BLaER1 (cell line): ENCODE results near the gene ASAP2.
"Not testable (repeated sequence)": the region's sequence is repeated elsewhere in the genome, so short reads cannot be mapped to it uniquely, and the experiment has no call there.

Experiments used
- H3K27ac ChIP-seq: shearing (Covaris generic); formaldehyde crosslinking; 2 replicates; pipeline ENCODE4 v1.8.1; 2022
- H3K27me3 ChIP-seq: shearing (Covaris generic); formaldehyde crosslinking; 2 replicates; pipeline ENCODE4 v1.8.1; 2022
- H3K36me3 ChIP-seq: shearing (Covaris generic); formaldehyde crosslinking; 2 replicates; pipeline ENCODE4 v1.8.1; 2022
- H3K4me1 ChIP-seq: shearing (Covaris generic); formaldehyde crosslinking; 2 replicates; pipeline ENCODE4 v1.8.1; 2022
- H3K4me2 ChIP-seq: shearing (Covaris generic); formaldehyde crosslinking; 2 replicates; pipeline ENCODE4 v1.8.1; 2022
- H3K4me3 ChIP-seq: shearing (Covaris generic); formaldehyde crosslinking; 2 replicates; pipeline ENCODE4 v1.8.1; 2022
- H3K9ac ChIP-seq: shearing (Covaris generic); formaldehyde crosslinking; 2 replicates; pipeline ENCODE4 v1.8.1; 2022
- H3K9me3 ChIP-seq: shearing (Covaris generic); formaldehyde crosslinking; 2 replicates; pipeline ENCODE4 v1.8.1; 2022
- H4K20me1 ChIP-seq: shearing (Covaris generic); formaldehyde crosslinking; 2 replicates; pipeline ENCODE4 v1.8.1; 2022
- Cebpa-rat ChIP-seq: shearing (Covaris generic); IDR thresholded peaks from 2 replicates; pipeline ENCODE4 v1.8.1; 2022

Gene ASAP2

GRCh38 chr2:9258953-9259399 is 52.4 kb downstream of the ASAP2 start:
- H3K4me3 ChIP-seq = peak overlapping the region; percentile 11; the same call in 1 of the 2 replicates

DNA sequence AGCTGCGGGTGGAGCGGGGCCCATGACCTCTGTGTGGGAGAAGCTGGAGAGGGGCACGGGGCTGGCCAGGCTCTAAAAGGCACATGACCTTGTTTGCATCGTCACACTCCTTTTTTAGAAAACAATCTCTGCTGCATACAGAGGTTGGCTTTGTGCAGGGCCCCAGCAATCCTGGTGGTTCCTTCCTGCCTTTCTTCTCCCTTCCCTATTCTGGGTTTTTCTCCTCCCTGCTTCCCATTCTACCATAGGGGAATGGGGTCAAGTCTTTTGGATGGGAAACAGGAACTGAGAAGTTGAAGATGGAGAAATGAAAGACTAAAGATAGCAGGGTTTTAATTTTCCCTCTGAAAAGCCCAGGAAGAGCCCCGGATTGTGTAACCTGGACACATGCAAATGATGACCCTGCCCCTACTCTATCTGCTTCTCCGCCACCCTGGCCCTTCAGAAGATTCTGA is 53.9 kb downstream of the ASAP2 start:
- Histone ChIP-seq H3K4me1 (peaks cover 88% of the 10 kb centered on the region), H3K9ac (0 out of 2 replicates have a peak overlapping the region, but pooled peaks have one; percentile 7), H3K4me3 (no peak overlapping the region), H3K27ac (peak overlapping the region; percentile 57), H3K27me3 (no peaks in the 10 kb centered on the region), H3K36me3 (no peaks in the 10 kb centered on the region; the same call in 1 of the 2 replicates), H3K9me3 (no peaks in the 10 kb centered on the region), H3K4me2 (peak overlapping the region; percentile 79), H4K20me1 (peaks cover 99% of the 10 kb centered on the region)
- no peak for TF ChIP-seq Cebpa-rat

More at GRCh38 chr2:9258953-9259399, 52.4 kb downstream of the ASAP2 start:
- H3K27ac ChIP-seq = peak overlapping the region; percentile 57
- H3K9ac ChIP-seq = peak overlapping the region; percentile 51; the same call in 1 of the 2 replicates
- no peaks in the 10 kb centered on the region for H3K27me3 ChIP-seq
- peak overlapping the region; percentile 79 for H3K4me2 ChIP-seq
- no peaks in the 10 kb centered on the region for H3K9me3 ChIP-seq
- H3K36me3 ChIP-seq = no peaks in the 10 kb centered on the region; the same call in 1 of the 2 replicates
- H3K4me1 ChIP-seq = peaks cover 78% of the 10 kb centered on the region
- no peak for TF ChIP-seq Cebpa-rat
- peaks cover 100% of the 10 kb centered on the region for H4K20me1 ChIP-seq

DNA sequence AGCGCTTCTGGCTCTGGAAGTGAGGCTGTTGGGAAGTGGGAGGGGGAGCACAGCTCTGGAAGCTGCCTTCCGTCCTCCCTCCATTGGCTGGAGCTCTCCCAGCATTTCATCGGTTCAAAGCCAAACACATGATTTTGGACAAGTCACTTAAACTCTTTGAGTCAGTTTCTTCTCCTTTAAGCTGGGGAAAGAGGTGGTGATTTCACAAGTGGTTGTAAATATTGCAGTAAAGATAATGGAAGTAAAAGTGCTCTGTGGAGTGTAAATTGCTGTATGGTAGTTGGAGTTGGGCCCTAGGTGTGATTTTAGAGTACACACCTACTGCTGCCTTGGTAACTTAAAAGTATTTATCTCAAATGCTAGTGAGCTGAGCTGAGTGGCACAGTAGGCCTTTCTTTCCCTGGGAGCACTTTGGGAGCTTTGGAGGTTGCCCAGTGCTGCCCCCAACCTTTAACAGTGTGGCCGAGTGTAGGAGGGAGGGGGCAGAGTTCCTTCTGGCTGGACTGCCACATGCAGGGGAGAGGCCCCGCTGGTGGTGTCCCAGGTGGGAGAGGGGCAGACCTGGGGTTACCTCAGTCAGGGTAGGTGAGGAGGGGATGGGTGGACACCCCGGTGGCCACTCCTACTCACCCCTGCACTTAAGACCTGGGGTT is 54.7 kb downstream of the ASAP2 start:
- Histone ChIP-seq H3K27me3 (no peaks in the 10 kb centered on the region), H3K9me3 (no peaks in the 10 kb centered on the region), H3K4me3 (no peak overlapping the region), H3K4me2 (peak overlapping the region; percentile 79), H3K4me1 (peaks cover 85% of the 10 kb centered on the region), H4K20me1 (peaks cover 99% of the 10 kb centered on the region), H3K9ac (0 out of 2 replicates have a peak overlapping the region, but pooled peaks have one; percentile 7), H3K36me3 (peaks cover 3% of the 10 kb centered on the region; the same call in 1 of the 2 replicates), H3K27ac (peak overlapping the region; percentile 57)
- TF ChIP-seq Cebpa-rat = no peak

- H4K20me1 ChIP-seq = peaks cover 99% of the 10 kb centered on the region
- H3K4me1 ChIP-seq = peaks cover 76% of the 10 kb centered on the region
- peak overlapping the region; percentile 67 for H3K9ac ChIP-seq
- H3K9me3 ChIP-seq = no peaks in the 10 kb centered on the region
- H3K4me3 ChIP-seq = no peak overlapping the region
- H3K27ac ChIP-seq = peak overlapping the region; percentile 84
- H3K4me2 ChIP-seq = peak overlapping the region; percentile 84
- H3K27me3 ChIP-seq = no peaks in the 10 kb centered on the region
- H3K36me3 ChIP-seq = peaks cover 14% of the 10 kb centered on the region; the same call in 1 of the 2 replicates
- TF ChIP-seq Cebpa-rat = no peak
These were observed 56.1 kb downstream of the ASAP2 start for GRCh38 chr2:9262671-9263171.

DNA sequence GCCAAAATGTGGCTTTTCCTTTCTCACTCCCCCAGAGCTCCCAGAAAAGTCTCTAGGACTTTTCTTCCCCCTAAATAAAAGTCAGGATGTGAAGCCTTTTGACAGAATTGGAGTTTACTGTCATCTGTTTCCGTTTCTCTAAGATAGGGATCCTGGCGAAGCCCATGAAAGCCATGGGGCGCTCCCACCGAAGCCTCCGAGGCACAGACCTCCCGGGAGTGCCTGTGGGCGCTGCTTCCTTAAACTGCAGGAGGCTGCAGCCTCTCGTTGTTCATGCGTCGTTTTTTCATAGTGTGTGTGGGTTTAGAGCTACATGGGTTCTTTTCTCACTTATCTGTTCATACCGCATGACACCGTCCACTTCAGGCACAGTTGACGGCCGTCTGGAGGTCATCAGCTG is 56.8 kb downstream of the ASAP2 start:
- H3K27me3 ChIP-seq = no peaks in the 10 kb centered on the region
- peak overlapping the region; percentile 22 for H3K4me3 ChIP-seq
- peaks cover 69% of the 10 kb centered on the region for H3K4me1 ChIP-seq
- peaks cover 99% of the 10 kb centered on the region for H4K20me1 ChIP-seq
- peak overlapping the region; percentile 67 for H3K9ac ChIP-seq
- H3K36me3 ChIP-seq = peaks cover 17% of the 10 kb centered on the region; the same call in 1 of the 2 replicates
- H3K27ac ChIP-seq = peak overlapping the region; percentile 84
- peak overlapping the region; percentile 84 for H3K4me2 ChIP-seq
- H3K9me3 ChIP-seq = no peaks in the 10 kb centered on the region
- no peak for TF ChIP-seq Cebpa-rat

GRCh38 chr2:9264301-9264700 is 57.7 kb downstream of the ASAP2 start:
- Histone ChIP-seq H4K20me1 (peaks cover 99% of the 10 kb centered on the region), H3K9me3 (no peaks in the 10 kb centered on the region), H3K36me3 (peaks cover 25% of the 10 kb centered on the region), H3K9ac (no peak overlapping the region), H3K27ac (no peak overlapping the region), H3K4me2 (peak overlapping the region; percentile 84), H3K4me1 (peaks cover 60% of the 10 kb centered on the region), H3K27me3 (no peaks in the 10 kb centered on the region), H3K4me3 (no peak overlapping the region)
- TF ChIP-seq Cebpa-rat = no peak

DNA sequence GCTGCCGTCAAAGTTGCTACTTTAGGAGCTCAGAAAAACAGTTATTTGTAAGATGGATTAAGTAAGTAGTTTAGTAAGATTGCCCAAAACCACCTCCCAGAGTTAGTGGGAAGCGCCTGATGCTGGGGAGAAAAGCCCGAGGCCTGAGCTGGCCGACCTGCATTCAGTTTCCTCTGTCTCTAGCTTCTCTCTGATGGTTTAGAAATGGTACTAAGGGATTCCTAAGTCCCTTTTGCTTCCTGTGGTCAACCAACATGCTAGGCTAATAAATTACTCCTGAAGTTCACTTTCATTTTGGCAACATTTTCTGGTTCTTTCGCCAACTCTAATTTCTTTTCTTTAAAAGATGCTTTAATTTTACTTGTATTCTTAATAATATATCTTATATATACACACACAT is 60.1 kb downstream of the ASAP2 start:
- Histone ChIP-seq H4K20me1 (peaks cover 85% of the 10 kb centered on the region), H3K4me2 (peak overlapping the region; percentile 11; the same call in 1 of the 2 replicates), H3K9ac (no peak overlapping the region), H3K4me1 (peaks cover 36% of the 10 kb centered on the region), H3K27ac (peak overlapping the region; percentile 30; the same call in 1 of the 2 replicates), H3K9me3 (peaks cover 8% of the 10 kb centered on the region), H3K36me3 (peaks cover 40% of the 10 kb centered on the region), H3K4me3 (no peak overlapping the region), H3K27me3 (no peaks in the 10 kb centered on the region)
- no peak for TF ChIP-seq Cebpa-rat

GRCh38 chr2:9267286-9267685 is 60.7 kb downstream of the ASAP2 start:
- H4K20me1 ChIP-seq = peaks cover 80% of the 10 kb centered on the region
- peaks cover 14% of the 10 kb centered on the region for H3K9me3 ChIP-seq
- not testable (repeated sequence) for H3K4me3 ChIP-seq, H3K9ac ChIP-seq, H3K27ac ChIP-seq, H3K27me3 ChIP-seq, H3K4me2 ChIP-seq
- H3K4me1 ChIP-seq = peaks cover 34% of the 10 kb centered on the region
- peaks cover 44% of the 10 kb centered on the region for H3K36me3 ChIP-seq

GRCh38 chr2:9268301-9269080 is 61.9 kb downstream of the ASAP2 start:
- peaks cover 76% of the 10 kb centered on the region for H4K20me1 ChIP-seq
- H3K4me3 ChIP-seq = no peak overlapping the region
- H3K36me3 ChIP-seq = peaks cover 44% of the 10 kb centered on the region
- peaks cover 20% of the 10 kb centered on the region for H3K9me3 ChIP-seq
- H3K9ac ChIP-seq = no peak overlapping the region
- peaks cover 29% of the 10 kb centered on the region for H3K4me1 ChIP-seq
- no peaks in the 10 kb centered on the region for H3K27me3 ChIP-seq
- no peak overlapping the region for H3K4me2 ChIP-seq
- no peak overlapping the region for H3K27ac ChIP-seq
- no peak for TF ChIP-seq Cebpa-rat

GRCh38 chr2:9269295-9269694 is 62.7 kb downstream of the ASAP2 start:
- no peak for TF ChIP-seq Cebpa-rat
- Histone ChIP-seq H3K9ac (no peak overlapping the region), H3K4me2 (no peak overlapping the region), H3K4me1 (peaks cover 29% of the 10 kb centered on the region), H3K4me3 (no peak overlapping the region), H3K27me3 (no peaks in the 10 kb centered on the region), H3K9me3 (peaks cover 20% of the 10 kb centered on the region), H3K36me3 (peaks cover 44% of the 10 kb centered on the region), H4K20me1 (peaks cover 76% of the 10 kb centered on the region), H3K27ac (peak overlapping the region; percentile 44; the same call in 1 of the 2 replicates)
